ENCODE measurements around the gene MRPL12.

Gene MRPL12

GRCh38 chr17:81693509-81694210 lies 9.5 kb upstream of the MRPL12 start:
- no peak overlapping the region for H3K4me3 ChIP-seq (replicated peaks in 1 of 2; ENCODE audit: low read depth in 2 of 2, low read length in 2 of 2)
- DNase-seq (ENCODE audit: low read depth in 2 of 2) = no peak
- no peak for TF ChIP-seq CTCF (IDR thresholded peaks at IDR 0.05; ENCODE audit: low read depth, low read length)

- H3K4me3 ChIP-seq (replicated peaks in 1 of 2; ENCODE audit: low read depth in 2 of 2, low read length in 2 of 2) = no peak overlapping the region
- no peak for TF ChIP-seq CTCF (IDR thresholded peaks at IDR 0.05; ENCODE audit: low read depth, low read length)
- no peak for DNase-seq (ENCODE audit: low read depth in 2 of 2)
Measured at GRCh38 chr17:81694810-81695209, 8.4 kb upstream of the MRPL12 start.

GRCh38 chr17:81695211-81695610 lies 8.0 kb upstream of the MRPL12 start:
- TF ChIP-seq CTCF (IDR thresholded peaks at IDR 0.05; ENCODE audit: low read depth, low read length) = no peak
- no peak overlapping the region for H3K4me3 ChIP-seq (replicated peaks in 1 of 2; ENCODE audit: low read depth in 2 of 2, low read length in 2 of 2)
- DNase-seq (ENCODE audit: low read depth in 2 of 2) = no peak

GRCh38 chr17:81695801-81696200 lies 7.4 kb upstream of the MRPL12 start:
- H3K4me3 ChIP-seq (replicated peaks in 1 of 2; ENCODE audit: low read depth in 2 of 2, low read length in 2 of 2) = no peak overlapping the region
- TF ChIP-seq CTCF (IDR thresholded peaks at IDR 0.05; ENCODE audit: low read depth, low read length) = no peak
- no peak for DNase-seq (ENCODE audit: low read depth in 2 of 2)

GRCh38 chr17:81696218-81696941 lies 6.8 kb upstream of the MRPL12 start:
- no peak for TF ChIP-seq CTCF (IDR thresholded peaks at IDR 0.05; ENCODE audit: low read depth, low read length)
- DNase-seq (ENCODE audit: low read depth in 2 of 2) = no peak
- no peak overlapping the region for H3K4me3 ChIP-seq (replicated peaks in 1 of 2; ENCODE audit: low read depth in 2 of 2, low read length in 2 of 2)

- H3K4me3 ChIP-seq (replicated peaks in 1 of 2; ENCODE audit: low read depth in 2 of 2, low read length in 2 of 2) = no peak overlapping the region
- DNase-seq (ENCODE audit: low read depth in 2 of 2) = no peak
- TF ChIP-seq CTCF (IDR thresholded peaks at IDR 0.05; ENCODE audit: low read depth, low read length) = no peak
Measured at GRCh38 chr17:81697261-81698044, 5.7 kb upstream of the MRPL12 start.
